Mononuclear cell (primary cell): Measurements from ENCODE around the gene BLVRB. TPM values are rescaled to one million over a fixed set of nuclear protein-coding genes. Genes with fewer than 3 reads are reported as not detected.
A peak's percentile ranks its signal among the peaks of the same experiment; 100 is the strongest.
"Not testable (repeated sequence)": the region's sequence is repeated elsewhere in the genome, so short reads cannot be mapped to it uniquely, and the experiment has no call there.

Source experiments
- H3K27me3 ChIP-seq: 2 replicates; pipeline ENCODE4 v1.6.0; 2011; ENCODE audit warnings: low read length, control low read depth; ENCODE audit not compliant: insufficient read depth
- H3K4me1 ChIP-seq: 2 replicates; pipeline ENCODE4 v1.5.1; 2011; ENCODE audit warnings: mild to moderate bottlenecking, low read length, control low read depth; ENCODE audit not compliant: insufficient read depth
- H3K4me3 ChIP-seq: 2 replicates; pipeline ENCODE4 v1.5.1; 2011; ENCODE audit warnings: mild to moderate bottlenecking, low read length, moderate library complexity
- H3K9me3 ChIP-seq: 2 replicates; pipeline ENCODE4 v1.5.1; 2011; ENCODE audit warnings: low read depth, mild to moderate bottlenecking, control low read depth, low read length
- total RNA-seq: library from RNA; depleted of rRNA; stranded (reverse); fragments of >200 nt; gene quantifications from one replicate; pipeline ENCODE4 v1.2.3, GENCODE V29; 2012

BLVRB gene
- total RNA-seq, 1 donor = 39.8 TPM

GRCh38 chr19:40446263-40446784, 19.2 kb downstream of the BLVRB start:
- H3K4me3 ChIP-seq = no peak overlapping the region
- H3K9me3 ChIP-seq = no peaks in the 10 kb centered on the region
- H3K4me1 ChIP-seq = peaks cover 21% of the 10 kb centered on the region
- H3K27me3 ChIP-seq = no peaks in the 10 kb centered on the region

DNA sequence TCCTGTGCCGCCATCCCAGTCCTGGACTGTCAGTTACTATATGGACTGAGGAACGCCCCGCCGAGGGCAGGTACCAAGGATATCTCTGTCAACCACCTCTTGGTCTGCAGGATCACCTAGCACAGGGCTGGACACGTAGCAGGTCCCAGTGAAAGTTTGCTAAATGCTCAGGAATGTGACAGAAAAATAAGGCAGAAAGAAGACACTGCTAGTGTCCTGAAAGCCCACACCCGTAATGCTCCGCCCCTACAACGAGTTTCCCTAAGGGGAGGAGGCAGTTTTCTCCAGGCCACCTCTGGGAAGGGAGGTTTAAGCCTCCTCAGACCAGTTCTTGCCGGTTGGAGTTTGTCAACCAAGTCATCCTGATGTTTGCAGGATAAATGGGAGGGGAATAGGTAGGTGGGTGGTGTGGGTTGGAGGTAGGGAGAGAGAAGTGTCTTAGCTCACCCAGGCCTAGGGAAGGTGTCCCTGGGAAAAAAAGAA, 19.7 kb downstream of the BLVRB start:
- Histone ChIP-seq H3K27me3 (no peaks in the 10 kb centered on the region), H3K9me3 (no peaks in the 10 kb centered on the region), H3K4me1 (peaks cover 22% of the 10 kb centered on the region), H3K4me3 (no peak overlapping the region)

- peaks cover 22% of the 10 kb centered on the region for H3K4me1 ChIP-seq
- peak overlapping the region; percentile 99 for H3K4me3 ChIP-seq
- H3K27me3 ChIP-seq = no peaks in the 10 kb centered on the region
- no peaks in the 10 kb centered on the region for H3K9me3 ChIP-seq
Measured at GRCh38 chr19:40444825-40445312, 20.7 kb downstream of the BLVRB start.

GRCh38 chr19:40444000-40444824, 21.3 kb downstream of the BLVRB start, which contains the start of gene SERTAD3:
SERTAD3 (minus strand) TSS chr19:40444335; CDS start chr19:40442080, 2,255 bp downstream.
- H3K27me3 ChIP-seq = no peaks in the 10 kb centered on the region
- H3K9me3 ChIP-seq = no peaks in the 10 kb centered on the region
- H3K4me3 ChIP-seq = peak within 1 kb of the TSS; percentile 99
- peaks cover 22% of the 10 kb centered on the region for H3K4me1 ChIP-seq

DNA sequence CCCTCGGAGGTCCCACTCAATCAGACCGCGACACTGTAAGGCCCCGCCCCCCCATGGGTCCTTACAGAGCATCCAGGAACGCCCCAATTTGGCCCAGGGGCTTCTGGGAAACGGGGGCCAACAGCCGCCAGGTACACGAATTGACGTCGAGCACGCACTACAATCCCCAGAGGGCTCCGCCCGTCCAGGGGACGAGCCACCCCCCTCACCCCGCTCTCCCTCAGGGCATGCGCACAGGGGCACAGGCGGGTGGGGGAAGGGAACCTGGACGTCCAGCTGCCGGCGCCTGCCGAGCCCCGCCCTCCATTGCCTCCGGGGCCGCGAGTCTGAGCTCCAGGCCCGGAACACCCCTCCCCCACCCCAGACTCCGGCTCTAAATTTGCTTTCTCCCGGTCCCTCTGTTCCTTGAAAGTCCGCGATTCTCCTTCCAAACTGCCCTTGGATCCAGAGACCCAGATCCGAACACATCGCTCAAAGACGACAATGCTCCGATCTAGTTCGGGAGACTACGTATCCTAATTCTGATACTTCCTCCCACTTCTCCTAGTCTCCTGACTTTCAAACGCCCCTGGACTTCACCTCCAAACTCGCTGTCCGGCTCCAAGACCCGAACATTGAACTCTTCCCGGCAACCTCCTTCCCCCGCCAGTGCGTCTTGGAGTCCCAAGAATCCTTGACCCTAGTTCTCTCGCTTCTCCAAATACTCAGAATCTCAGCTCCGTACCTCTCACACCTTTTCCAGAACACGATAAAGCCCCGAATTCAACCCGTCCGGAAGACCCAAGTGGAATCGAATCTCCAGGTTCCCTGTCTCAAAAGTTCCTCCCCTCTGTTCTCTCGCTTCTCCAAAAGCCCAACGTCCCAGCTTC, 22.2 kb downstream of the BLVRB start:
- Histone ChIP-seq H3K27me3 (no peaks in the 10 kb centered on the region), H3K4me3 (peak overlapping the region; percentile 99), H3K9me3 (no peaks in the 10 kb centered on the region), H3K4me1 (peaks cover 22% of the 10 kb centered on the region)

DNA sequence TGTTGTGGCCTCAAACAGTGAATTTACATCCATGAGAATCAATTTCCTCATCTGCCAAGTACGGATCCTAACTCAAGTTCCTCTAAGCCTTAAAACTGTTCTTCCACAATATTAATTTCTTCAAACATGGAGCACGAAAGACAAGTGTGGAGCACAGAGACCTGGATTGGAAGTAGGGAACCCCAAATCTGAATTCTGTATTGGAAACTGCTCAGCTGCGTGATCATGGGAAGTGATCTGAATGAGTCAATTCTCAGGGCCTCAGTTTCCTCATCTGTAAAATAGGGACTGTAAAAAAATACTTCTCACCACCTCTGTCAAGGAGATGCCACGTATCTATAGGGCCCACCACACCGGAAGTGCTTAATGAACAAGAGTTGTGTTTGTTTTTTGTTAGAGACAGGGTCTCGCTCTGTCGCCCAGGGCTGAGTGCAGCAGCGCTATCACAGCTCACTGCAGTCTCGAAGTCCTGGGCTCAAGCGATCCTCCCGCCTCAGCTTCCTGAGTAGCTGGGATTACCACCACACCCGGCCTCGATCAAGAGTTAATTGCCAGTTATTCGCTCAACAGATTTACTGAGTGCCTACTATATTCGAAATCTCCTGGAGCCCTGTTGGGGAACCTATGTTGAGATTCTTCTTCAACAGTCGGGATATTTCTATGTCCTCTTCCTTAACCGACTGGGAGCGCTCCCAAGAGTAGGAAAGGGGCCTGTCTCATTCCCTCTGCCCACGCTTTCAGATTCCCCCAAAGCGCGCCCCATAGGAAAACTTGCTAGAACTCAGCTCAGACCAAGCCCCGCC, 23.0 kb downstream of the BLVRB start:
- peaks cover 22% of the 10 kb centered on the region for H3K4me1 ChIP-seq
- H3K27me3 ChIP-seq = no peaks in the 10 kb centered on the region
- H3K9me3 ChIP-seq = no peaks in the 10 kb centered on the region
- peak overlapping the region; percentile 99 for H3K4me3 ChIP-seq

- no peaks in the 10 kb centered on the region for H3K9me3 ChIP-seq
- no peaks in the 10 kb centered on the region for H3K27me3 ChIP-seq
- peaks cover 22% of the 10 kb centered on the region for H3K4me1 ChIP-seq
- no peak overlapping the region for H3K4me3 ChIP-seq
Measured at GRCh38 chr19:40441719-40442253, 23.8 kb downstream of the BLVRB start.

DNA sequence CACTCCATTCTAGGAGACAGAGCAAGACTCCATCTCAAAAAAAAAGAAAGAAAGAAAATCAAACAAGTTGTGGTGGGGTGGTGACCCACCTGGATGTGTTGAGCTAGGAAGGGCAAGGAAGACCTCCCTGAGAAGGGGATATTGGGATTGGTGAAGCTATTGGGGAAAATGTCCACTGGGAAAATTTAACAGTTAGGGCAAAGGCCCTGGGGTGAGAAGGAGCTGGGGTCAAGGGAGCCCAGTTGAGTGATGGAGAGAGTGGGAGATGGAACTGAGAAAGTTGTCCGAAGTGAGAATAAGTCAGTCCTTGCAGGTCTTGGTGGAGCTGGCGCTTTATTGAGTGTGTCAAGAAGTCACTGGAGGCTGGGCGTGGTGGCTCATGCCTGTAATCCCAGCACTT, 27.3 kb downstream of the BLVRB start:
- Histone ChIP-seq H3K4me3 (no peak overlapping the region), H3K27me3 (no peaks in the 10 kb centered on the region), H3K9me3 (no peaks in the 10 kb centered on the region), H3K4me1 (peaks cover 48% of the 10 kb centered on the region)

- no peaks in the 10 kb centered on the region for H3K9me3 ChIP-seq
- no peaks in the 10 kb centered on the region for H3K27me3 ChIP-seq
- H3K4me1 ChIP-seq = peaks cover 40% of the 10 kb centered on the region
- H3K4me3 ChIP-seq = peak overlapping the region; percentile 41
Measured at GRCh38 chr19:40433391-40434216, 31.9 kb downstream of the BLVRB start.

DNA sequence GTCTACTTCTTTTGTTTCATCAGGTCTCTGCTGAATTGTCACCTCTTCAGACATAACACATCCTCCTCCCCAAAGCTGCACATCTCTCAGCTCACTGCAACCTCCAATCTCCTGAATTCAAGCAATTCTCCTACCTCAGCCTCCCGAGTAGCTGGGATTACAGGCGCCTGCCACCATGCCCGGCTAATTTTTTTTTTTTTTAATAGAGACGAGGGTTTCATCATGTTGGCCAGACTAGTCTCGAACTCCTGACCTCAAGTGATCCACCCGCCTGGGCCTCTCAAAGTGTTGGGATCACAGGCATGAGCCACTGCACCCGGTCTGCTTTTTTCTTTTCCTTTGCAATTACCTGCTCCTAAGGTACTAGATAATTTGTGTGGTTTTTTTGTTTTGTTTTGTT, 32.8 kb downstream of the BLVRB start:
- H3K9me3 ChIP-seq, H3K27me3 ChIP-seq, H3K4me3 ChIP-seq: not testable (repeated sequence)
- H3K4me1 ChIP-seq = peaks cover 40% of the 10 kb centered on the region

DNA sequence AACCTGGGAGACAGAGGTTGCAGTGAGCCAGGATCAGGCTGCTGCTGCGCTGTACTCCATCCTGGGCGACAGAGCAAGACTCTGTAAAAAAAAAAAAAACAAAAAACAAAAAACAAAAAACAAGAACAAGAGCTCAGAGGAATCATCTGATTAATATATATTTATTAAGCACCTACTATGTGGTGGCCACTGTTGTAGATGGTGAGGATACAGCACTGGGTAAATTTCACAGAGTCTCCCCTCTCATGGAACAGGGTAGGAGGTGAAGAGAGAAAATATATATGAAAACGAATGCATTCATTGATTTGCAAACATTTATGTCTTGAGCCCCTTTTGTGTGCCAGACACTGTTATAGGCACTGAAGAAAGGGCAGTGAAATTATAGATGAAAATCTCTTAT, 33.8 kb downstream of the BLVRB start:
- Histone ChIP-seq H3K4me3 (no peak overlapping the region), H3K9me3 (no peaks in the 10 kb centered on the region), H3K27me3 (no peaks in the 10 kb centered on the region), H3K4me1 (peaks cover 40% of the 10 kb centered on the region)

GRCh38 chr19:40430242-40430641, 35.3 kb downstream of the BLVRB start:
- not testable (repeated sequence) for H3K4me3 ChIP-seq, H3K27me3 ChIP-seq, H3K9me3 ChIP-seq
- peaks cover 33% of the 10 kb centered on the region for H3K4me1 ChIP-seq

DNA sequence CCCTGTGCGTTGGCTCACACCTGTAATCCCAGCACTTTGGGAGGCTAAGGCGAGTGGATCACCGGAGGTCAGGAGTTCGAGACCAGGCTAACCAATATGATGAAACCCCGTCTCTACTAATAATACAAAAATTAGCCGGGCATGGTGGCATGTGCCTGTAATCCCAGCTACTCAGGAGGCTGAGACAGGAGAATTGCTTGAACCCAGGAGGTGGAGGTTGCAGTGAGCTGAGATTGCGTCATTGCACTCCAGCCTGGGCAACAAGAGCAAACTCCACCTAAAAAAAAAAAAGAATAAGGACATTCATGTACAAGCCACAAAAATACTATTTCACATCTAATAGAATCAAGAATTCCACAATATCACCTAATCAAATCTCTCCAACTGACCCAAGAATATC, 37.3 kb downstream of the BLVRB start:
- H3K4me3 ChIP-seq, H3K9me3 ChIP-seq, H3K27me3 ChIP-seq: not testable (repeated sequence)
- H3K4me1 ChIP-seq = peaks cover 32% of the 10 kb centered on the region
